C4-2B (cell line): ENCODE measurements around the gene SSH3.

Experiments used
- H3K27ac ChIP-seq: fragments of 450-650 bp; 2 replicates; pipeline ENCODE4 v1.5.1; 2017
- CTCF ChIP-seq: fragments of 450-650 bp; conservative IDR thresholded peaks from 2 replicates; pipeline ENCODE4 v1.5.1; 2017; ENCODE audit warnings: mild to moderate bottlenecking
- ZFX ChIP-seq: fragments of 450-650 bp; IDR thresholded peaks from 2 replicates; pipeline ENCODE4 v1.6.1; 2017

Gene SSH3

GRCh38 chr11:67261640-67261945 lies 41.7 kb upstream of the SSH3 start:
- TF ChIP-seq CTCF, result no peak
- TF ChIP-seq ZFX, result no peak
- no peak overlapping the region for H3K27ac ChIP-seq

GRCh38 chr11:67261946-67262681 lies 41.2 kb upstream of the SSH3 start:
- no peak for TF ChIP-seq ZFX
- no peak for TF ChIP-seq CTCF

GRCh38 chr11:67262731-67263675 lies 40.3 kb upstream of the SSH3 start:
- no peak overlapping the region for H3K27ac ChIP-seq
- no peak for TF ChIP-seq ZFX
- TF ChIP-seq CTCF, result peak; percentile 96

More at GRCh38 chr11:67261946-67262681, 41.2 kb upstream of the SSH3 start:
- H3K27ac ChIP-seq, result no peak overlapping the region

GRCh38 chr11:67264260-67264659 lies 39.1 kb upstream of the SSH3 start:
- TF ChIP-seq ZFX, result no peak
- no peak for TF ChIP-seq CTCF
- no peak overlapping the region for H3K27ac ChIP-seq

- TF ChIP-seq ZFX (no peak), CTCF (no peak)
- no peak overlapping the region; the same call in 1 of the 2 replicates for H3K27ac ChIP-seq
Observed at GRCh38 chr11:67264877-67265632, 38.3 kb upstream of the SSH3 start.

- peak; percentile 86 for TF ChIP-seq CTCF
- TF ChIP-seq ZFX, result no peak
- peak overlapping the region; percentile 95 for H3K27ac ChIP-seq
Observed at GRCh38 chr11:67265633-67266448, 37.5 kb upstream of the SSH3 start.
